ENCODE results near the gene MPIG6B.

Gene MPIG6B

DNA sequence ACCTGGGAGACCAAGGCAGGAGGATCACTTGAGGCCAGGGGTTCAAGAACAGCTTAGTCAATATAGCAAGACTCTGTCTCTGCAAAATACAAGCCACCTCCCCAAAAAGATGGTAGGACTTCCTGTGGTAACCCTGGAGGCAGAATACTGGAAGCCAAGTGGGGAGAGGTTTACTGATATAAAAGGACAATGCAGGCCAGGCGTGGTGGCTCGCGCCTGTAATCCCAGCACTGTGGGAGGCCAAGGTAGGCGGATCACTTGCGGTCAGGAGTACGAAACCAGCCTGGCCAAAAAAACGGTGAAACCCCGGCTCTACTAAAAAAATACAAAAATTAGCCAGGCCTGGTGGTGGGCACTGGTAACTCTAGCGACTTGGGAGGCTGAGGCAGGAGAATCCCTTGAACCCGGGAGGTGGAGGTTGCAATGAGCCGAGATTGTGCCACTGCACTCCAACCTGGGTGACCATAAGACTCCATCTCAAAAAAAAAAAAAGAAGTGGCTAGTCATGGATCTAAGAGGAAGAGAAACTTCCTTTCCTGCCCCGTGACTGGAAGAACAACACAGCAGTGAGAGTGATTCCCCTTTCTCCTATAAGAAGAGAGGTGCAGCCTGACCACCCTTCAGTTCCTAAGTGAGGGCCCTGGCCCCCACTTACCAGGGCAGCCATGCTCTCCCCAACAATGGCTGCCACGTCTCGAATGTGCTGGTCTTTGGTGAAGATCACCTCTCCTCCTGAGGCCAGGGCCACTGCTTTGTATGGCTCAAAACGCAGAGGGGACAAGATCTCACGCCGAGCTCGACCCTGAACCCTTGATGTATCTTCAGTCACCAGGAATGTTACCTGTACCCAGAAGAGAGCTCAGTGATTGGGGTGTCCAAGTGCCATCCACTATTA, 45.4 kb downstream of the MPIG6B start:
- DNase-seq (ENCODE audit: low read depth), result no peak

- DNase-seq (ENCODE audit: low read depth), result peak; percentile 52
These were observed 46.7 kb downstream of the MPIG6B start for GRCh38 chr6:31769684-31770371.

DNA sequence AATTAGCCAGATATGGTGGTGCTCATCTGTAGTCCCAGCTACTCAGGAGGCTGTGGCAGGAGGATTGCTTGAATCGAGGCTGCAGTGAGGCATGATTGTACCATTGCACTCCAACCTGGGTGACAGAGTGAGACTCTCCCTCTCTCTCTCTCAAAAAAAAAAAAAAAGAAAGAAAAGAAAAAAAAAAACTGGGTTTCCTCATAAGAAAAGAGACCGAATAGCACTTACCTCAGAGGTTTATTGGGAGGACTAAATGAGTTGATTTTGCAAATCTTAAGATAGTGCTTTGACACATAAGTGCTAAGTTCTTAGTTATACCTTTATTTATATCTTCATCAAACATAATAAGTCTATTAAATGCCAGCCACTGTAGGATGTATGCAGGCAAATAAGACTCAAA, 47.7 kb downstream of the MPIG6B start:
- DNase-seq (ENCODE audit: low read depth), result no peak

GRCh38 chr6:31771992-31772358, 48.8 kb downstream of the MPIG6B start:
- DNase-seq (ENCODE audit: low read depth), result peak; percentile 39

DNA sequence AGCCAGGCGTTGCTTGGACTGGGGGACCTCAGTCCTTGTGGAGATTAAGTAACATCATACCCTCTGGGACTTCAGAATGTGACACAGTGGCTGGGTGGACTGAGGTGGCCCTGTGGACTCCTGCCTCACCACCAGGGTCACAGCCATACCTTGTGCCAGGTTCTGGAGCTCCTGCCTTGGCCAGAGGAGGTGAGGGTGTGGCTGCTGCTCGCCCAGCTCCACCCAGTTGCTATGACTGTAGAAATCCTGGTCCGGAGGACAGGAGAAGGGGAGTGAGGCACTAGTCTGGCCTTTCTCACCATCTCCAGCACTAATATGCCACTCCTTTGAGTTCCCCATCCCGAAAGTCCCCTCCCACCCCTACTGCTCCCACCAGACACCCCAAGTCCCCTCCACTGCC, 52.0 kb downstream of the MPIG6B start:
- no peak for DNase-seq (ENCODE audit: low read depth)

DNA sequence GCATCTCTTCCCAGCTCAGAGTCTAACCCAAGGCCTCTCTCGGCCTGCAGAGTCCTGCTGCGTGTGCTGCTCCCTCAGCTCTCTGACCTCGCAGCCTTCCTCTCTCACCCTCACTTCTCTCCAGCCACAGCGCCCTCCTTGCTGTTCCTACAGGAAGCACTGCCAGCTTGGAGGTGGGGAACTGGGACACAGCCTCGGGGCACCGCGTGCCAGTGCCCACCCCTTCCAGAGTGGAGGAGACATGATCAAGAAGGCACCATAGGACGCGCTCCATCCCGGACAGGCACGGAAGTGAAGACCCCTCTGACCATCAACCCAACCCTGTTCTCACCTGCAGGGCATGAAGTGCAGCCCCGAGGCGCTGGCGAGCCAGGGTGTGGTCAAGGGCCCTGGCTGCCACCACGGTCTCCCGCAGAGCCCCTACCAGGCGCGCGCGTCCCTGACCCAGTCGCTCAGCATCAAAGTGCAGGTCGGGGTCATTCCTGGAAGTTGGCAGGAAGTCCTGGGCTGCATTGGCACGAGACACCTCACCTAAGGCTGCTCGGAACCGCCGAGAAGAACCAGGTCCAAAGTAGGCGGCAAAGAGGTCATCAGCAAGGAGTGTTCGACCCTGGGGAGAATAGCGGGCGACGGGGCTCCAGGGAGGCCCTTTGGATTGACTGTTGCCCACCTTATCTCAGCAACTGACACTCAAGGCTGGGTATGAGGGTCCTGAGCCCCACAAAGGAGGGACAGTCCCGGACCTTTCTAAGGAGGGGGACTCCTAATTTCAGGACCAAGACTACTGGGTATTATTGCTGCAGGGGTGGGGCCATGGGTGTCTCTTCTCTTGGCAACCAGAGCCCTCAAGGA, 52.7 kb downstream of the MPIG6B start:
- DNase-seq (ENCODE audit: low read depth), result no peak
